ENCODE results near the gene SLC9A1.
A peak's percentile ranks its signal among the peaks of the same experiment; 100 is the strongest.

Gene SLC9A1

GRCh38 chr1:27101696-27102095, 53.2 kb downstream of the SLC9A1 start:
- DNase-seq, result no peak

GRCh38 chr1:27101054-27101491, 53.9 kb downstream of the SLC9A1 start:
- DNase-seq, result no peak

- DNase-seq, result no peak
Observed at GRCh38 chr1:27100335-27101053, 54.4 kb downstream of the SLC9A1 start.

- no peak for DNase-seq
Observed at GRCh38 chr1:27099587-27100334, 55.2 kb downstream of the SLC9A1 start.

- no peak for DNase-seq
Observed at GRCh38 chr1:27099135-27099586, 55.8 kb downstream of the SLC9A1 start.

- no peak for DNase-seq
Observed at GRCh38 chr1:27098431-27099134, 56.3 kb downstream of the SLC9A1 start.

- DNase-seq, result peak; percentile 64
Observed at GRCh38 chr1:27097484-27097917, 57.4 kb downstream of the SLC9A1 start.

- no peak for DNase-seq
Observed at GRCh38 chr1:27095576-27095975, 59.3 kb downstream of the SLC9A1 start.

- no peak for DNase-seq
Observed at GRCh38 chr1:27092888-27093287, 62.0 kb downstream of the SLC9A1 start.

GRCh38 chr1:27090911-27091310, 64.0 kb downstream of the SLC9A1 start:
- no peak for DNase-seq

GRCh38 chr1:27087371-27088220, 67.3 kb downstream of the SLC9A1 start:
- no peak for DNase-seq

- no peak for DNase-seq
Observed at GRCh38 chr1:27086628-27087027, 68.3 kb downstream of the SLC9A1 start.

- no peak for DNase-seq
Observed at GRCh38 chr1:27086026-27086425, 68.9 kb downstream of the SLC9A1 start.

GRCh38 chr1:27084107-27084506, 70.8 kb downstream of the SLC9A1 start:
- DNase-seq, result no peak

- no peak for DNase-seq
Observed at GRCh38 chr1:27077968-27078367, 77.0 kb downstream of the SLC9A1 start.

- DNase-seq, result no peak
Observed at GRCh38 chr1:27076803-27077202, 78.1 kb downstream of the SLC9A1 start.

GRCh38 chr1:27074175-27074780, 80.6 kb downstream of the SLC9A1 start:
- DNase-seq, result no peak

GRCh38 chr1:27071049-27071416, 83.9 kb downstream of the SLC9A1 start:
- no peak for DNase-seq

GRCh38 chr1:27070390-27071048, 84.4 kb downstream of the SLC9A1 start:
- no peak for DNase-seq

- DNase-seq, result no peak
Observed at GRCh38 chr1:27068922-27069321, 86.0 kb downstream of the SLC9A1 start.

- DNase-seq, result no peak
Observed at GRCh38 chr1:27065999-27066630, 88.8 kb downstream of the SLC9A1 start.
